Esophagus muscularis mucosa (tissue), 4 donors: ENCODE data around the gene OGFOD3.

Experiments
- CTCF ChIP-seq, 3 experiments: fragments of 200-600 bp in 2 of 3; fragments of 450-650 bp in 1 of 3; sonication (generic) in 2 of 3; IDR thresholded peaks; one replicate each; pipeline ENCODE4 v1.5.1; 2017 to 2019; ENCODE audit warnings: antibody characterized with exemption in 3 of 3, mild to moderate bottlenecking in 2 of 3, moderate library complexity in 1 of 3
- EP300 ChIP-seq: sonication (generic); formaldehyde crosslinking; IDR thresholded peaks from one replicate; pipeline ENCODE4 v1.6.1; 2017; ENCODE audit warnings: antibody characterized with exemption
- POLR2A ChIP-seq: fragments of 450-650 bp; IDR thresholded peaks from one replicate; pipeline ENCODE4 v1.6.1; 2017; ENCODE audit warnings: antibody characterized with exemption, moderate library complexity, mild to moderate bottlenecking, low read depth
- POLR2AphosphoS5 ChIP-seq, 2 donors: sonication (generic); formaldehyde crosslinking; IDR thresholded peaks; one replicate each; pipeline ENCODE4 v1.6.1; 2017; ENCODE audit warnings: antibody characterized with exemption in 2 of 2

GRCh38 chr17:82392209-82392920 lies 26.0 kb downstream of the OGFOD3 start:
- TF ChIP-seq CTCF (IDR thresholded peaks at IDR 0.05) (no peak), POLR2AphosphoS5 (IDR thresholded peaks at IDR 0.05) (no peak), POLR2A (no peak), EP300 (no peak)
